Transverse colon (tissue), 4 donors: Measurements from ENCODE around the gene GALNT9. TPM values are rescaled to one million over a fixed set of nuclear protein-coding genes. Genes with fewer than 3 reads are reported as not detected.

ENCODE experiments used
- DNase-seq: peaks from one replicate; pipeline ENCODE4 v3.0.0-alpha.2; 2019
- H3K27ac ChIP-seq, 4 donors: fragments of 200-600 bp; sonication (generic); 2 replicates each; pipeline ENCODE4 v1.5.1; 2016 to 2018; ENCODE audit warnings: inconsistent platforms in 4 of 4
- H3K27me3 ChIP-seq: fragments of 200-600 bp; sonication (generic); 2 replicates; pipeline ENCODE4 v1.5.1; 2017; ENCODE audit warnings: inconsistent platforms
- H3K36me3 ChIP-seq, 4 donors: fragments of 200-600 bp; sonication (generic); 2 replicates each; pipeline ENCODE4 v1.5.1; 2017 to 2019; ENCODE audit warnings: inconsistent platforms in 4 of 4
- H3K4me1 ChIP-seq, 4 donors: fragments of 200-600 bp; sonication (generic); 2 replicates each; pipeline ENCODE4 v1.5.1; 2017 to 2020; ENCODE audit warnings: inconsistent platforms in 4 of 4
- H3K4me3 ChIP-seq, 4 donors: fragments of 200-600 bp; sonication (generic); 1 replicate in 1 of 4; 2 replicates in 3 of 4; pipeline versions ENCODE4 v1.5.1 to v1.6.1; 2017 to 2019; ENCODE audit warnings: inconsistent platforms in 4 of 4
- H3K9me3 ChIP-seq, 2 donors: fragments of 200-600 bp; sonication (generic); 2 replicates each; pipeline ENCODE4 v1.5.1; 2017 to 2019; ENCODE audit warnings: inconsistent platforms in 2 of 2
- EP300 ChIP-seq: sonication (generic); formaldehyde crosslinking; IDR thresholded peaks from one replicate; pipeline ENCODE4 v1.6.1; 2017; ENCODE audit warnings: antibody characterized with exemption, low read depth
- POLR2A ChIP-seq: fragments of 450-650 bp; IDR thresholded peaks from one replicate; pipeline ENCODE4 v1.6.1; 2016; ENCODE audit warnings: antibody characterized with exemption, mild to moderate bottlenecking, moderate library complexity
- POLR2AphosphoS5 ChIP-seq, 3 donors: sonication (generic); formaldehyde crosslinking; IDR thresholded peaks; one replicate each; pipeline ENCODE4 v1.6.1; 2016; ENCODE audit warnings: antibody characterized with exemption in 3 of 3
- WGBS, 2 donors: methylation state at CpG; one replicate each; pipeline ENCODE4 v1.1.5; 2018; ENCODE audit warnings: low coverage in 1 of 2; 5-methylcytosine and 5-hydroxymethylcytosine counted together
- in situ Hi-C, 4 donors: fragments of 200-750 bp; cut with MboI; loops; one replicate each; pipeline versions ENCODE4 v1.15.0 to v1.15.1; 2017; ENCODE audit warnings: low sequenced_read_pairs in 3 of 4, low pct_ligation_motif_present in 1 of 4, low pct_unique_long_range_greater_than_20kb in 1 of 4
- intact Hi-C: fragments of 100-400 bp; cut with DNase I; formaldehyde crosslinking; loops from one replicate; pipeline ENCODE4 v1.15.1; 2023; ENCODE audit warnings: low total_unique reads
- total RNA-seq, 4 donors: library from RNA; depleted of rRNA; stranded (reverse); fragments of >200 nt; gene quantifications; one replicate each; pipeline ENCODE4 v1.1.0, GENCODE V29; 2016
- TF ChIP-seq, protein P1 (sequence below), 5 experiments: fragments of 200-600 bp in 3 of 5; fragments of 450-650 bp in 2 of 5; sonication (generic) in 3 of 5; IDR thresholded peaks; 1 replicate in 2 of 5; 2 replicates in 3 of 5; pipeline ENCODE4 v1.5.1; 2016 to 2017; ENCODE audit warnings: antibody characterized with exemption in 5 of 5, inconsistent platforms in 3 of 5, mild to moderate bottlenecking in 2 of 5, moderate library complexity in 1 of 5

Gene GALNT9
- total RNA-seq, 4 donors from 2014 or later: 0.82 to 4.5 TPM; not detected in 2

DNA sequence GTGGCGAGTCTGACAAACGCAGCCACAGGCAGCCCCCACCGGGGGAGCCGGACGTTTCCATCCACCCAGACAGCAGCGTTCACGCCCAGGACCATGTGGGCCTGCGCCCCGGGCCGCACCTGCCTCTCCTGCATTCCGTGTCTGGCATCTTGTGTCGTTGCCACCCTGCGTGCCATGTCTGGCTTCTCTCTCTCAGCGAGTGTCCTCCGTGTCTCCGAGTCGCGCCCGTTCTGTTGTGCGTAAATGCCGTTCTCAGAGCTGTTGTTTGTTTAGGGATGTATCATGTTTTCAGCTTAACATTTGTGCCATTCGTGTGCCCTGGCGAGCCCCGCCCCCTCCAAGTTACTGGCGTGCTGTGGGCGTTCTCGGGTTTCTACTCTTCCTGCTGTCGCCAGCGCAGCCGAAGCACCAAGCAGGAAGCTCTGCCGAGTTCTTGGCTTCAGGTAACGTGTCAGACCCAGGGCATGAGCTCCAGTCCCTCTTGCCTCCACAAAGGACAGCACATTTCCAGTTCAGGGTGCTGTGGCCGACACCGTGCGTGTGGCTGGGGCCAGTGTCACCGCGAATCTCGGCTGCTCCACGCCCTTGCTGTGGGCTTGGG lies 150.5 kb downstream of the GALNT9 start:
- Histone ChIP-seq H3K4me1 (no peaks in the 10 kb centered on the region), H3K4me3 (no peak overlapping the region), H3K27me3 (peaks cover 48% of the 10 kb centered on the region), H3K36me3 (no peaks in the 10 kb centered on the region), H3K27ac (no peak overlapping the region), H3K9me3 (no peaks in the 10 kb centered on the region)
- TF ChIP-seq, protein P1, sequence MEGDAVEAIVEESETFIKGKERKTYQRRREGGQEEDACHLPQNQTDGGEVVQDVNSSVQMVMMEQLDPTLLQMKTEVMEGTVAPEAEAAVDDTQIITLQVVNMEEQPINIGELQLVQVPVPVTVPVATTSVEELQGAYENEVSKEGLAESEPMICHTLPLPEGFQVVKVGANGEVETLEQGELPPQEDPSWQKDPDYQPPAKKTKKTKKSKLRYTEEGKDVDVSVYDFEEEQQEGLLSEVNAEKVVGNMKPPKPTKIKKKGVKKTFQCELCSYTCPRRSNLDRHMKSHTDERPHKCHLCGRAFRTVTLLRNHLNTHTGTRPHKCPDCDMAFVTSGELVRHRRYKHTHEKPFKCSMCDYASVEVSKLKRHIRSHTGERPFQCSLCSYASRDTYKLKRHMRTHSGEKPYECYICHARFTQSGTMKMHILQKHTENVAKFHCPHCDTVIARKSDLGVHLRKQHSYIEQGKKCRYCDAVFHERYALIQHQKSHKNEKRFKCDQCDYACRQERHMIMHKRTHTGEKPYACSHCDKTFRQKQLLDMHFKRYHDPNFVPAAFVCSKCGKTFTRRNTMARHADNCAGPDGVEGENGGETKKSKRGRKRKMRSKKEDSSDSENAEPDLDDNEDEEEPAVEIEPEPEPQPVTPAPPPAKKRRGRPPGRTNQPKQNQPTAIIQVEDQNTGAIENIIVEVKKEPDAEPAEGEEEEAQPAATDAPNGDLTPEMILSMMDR (IDR thresholded peaks at IDR 0.05): no peak
- no peak for TF ChIP-seq POLR2AphosphoS5 (IDR thresholded peaks at IDR 0.05)
- TF ChIP-seq POLR2A: no peak
- TF ChIP-seq EP300: no peak
- in situ Hi-C loops (no loop called here), intact Hi-C loops (no loop called here)
- no peak for DNase-seq
- WGBS, 2 donors: 50 to 58% methylated on average over 2 to 39 of the region's 39 CpGs

DNA sequence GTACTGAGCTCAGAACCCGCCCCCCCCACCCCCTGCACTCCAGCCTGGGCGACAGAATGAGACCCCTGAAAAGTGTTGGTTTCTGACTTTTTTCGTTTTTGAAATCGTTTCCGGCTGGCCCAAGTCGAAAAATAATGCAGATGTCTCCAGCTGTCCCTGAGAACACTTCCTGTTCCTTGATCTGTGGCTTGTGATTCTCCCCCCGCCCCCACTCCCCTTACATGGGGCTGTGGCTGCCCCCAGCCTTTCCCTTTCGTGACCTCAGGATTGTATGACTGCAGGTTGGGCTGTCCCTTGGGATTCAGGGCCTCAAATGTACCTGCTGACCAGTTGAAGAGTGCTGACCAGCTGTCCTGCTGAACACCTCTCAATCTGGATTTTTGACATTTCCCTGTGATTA lies 151.1 kb downstream of the GALNT9 start:
- TF ChIP-seq, protein P1 (IDR thresholded peaks at IDR 0.05): no peak
- TF ChIP-seq POLR2AphosphoS5 (IDR thresholded peaks at IDR 0.05): no peak
- TF ChIP-seq POLR2A: no peak
- TF ChIP-seq EP300: no peak

DNA sequence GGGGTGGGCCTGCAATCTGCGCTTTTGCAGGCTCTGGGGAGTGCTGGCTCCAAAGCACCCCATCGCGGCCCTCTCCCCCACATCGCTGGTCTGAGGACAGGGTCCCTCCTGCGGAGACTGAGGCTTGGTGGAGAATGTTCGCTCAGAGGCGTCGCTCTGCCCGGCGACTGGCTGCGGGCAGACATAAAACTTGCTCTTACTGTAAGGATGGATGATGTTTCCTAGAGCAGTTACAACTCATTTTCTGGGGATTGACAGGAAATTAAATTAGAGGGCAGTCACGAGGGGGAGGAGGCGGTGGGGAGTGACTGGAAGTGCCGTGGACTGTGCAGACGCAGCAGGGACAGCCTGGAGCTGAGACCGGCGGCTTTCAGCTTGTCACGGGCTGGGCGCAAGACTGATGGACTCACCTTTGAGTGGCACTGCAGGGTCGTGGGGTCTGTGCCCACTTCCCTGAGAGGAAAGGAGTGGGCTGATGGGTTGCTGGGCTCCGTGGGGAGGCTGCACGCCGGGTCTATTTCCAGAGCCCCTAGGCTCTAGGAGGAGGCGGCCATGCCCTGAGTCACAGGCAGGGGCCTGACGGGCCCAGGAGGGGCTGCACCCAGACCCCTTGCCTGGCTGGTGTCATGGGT lies 152.4 kb downstream of the GALNT9 start:
- in situ Hi-C loops: no loop called here
- no peak overlapping the region for H3K4me3 ChIP-seq
- peaks cover 54% of the 10 kb centered on the region for H3K27me3 ChIP-seq
- intact Hi-C loops: no loop called here
- H3K27ac ChIP-seq: no peak overlapping the region
- TF ChIP-seq POLR2AphosphoS5 (IDR thresholded peaks at IDR 0.05): no peak
- TF ChIP-seq EP300: no peak
- no peak for TF ChIP-seq POLR2A
- TF ChIP-seq, protein P1 (IDR thresholded peaks at IDR 0.05): no peak
- no peaks in the 10 kb centered on the region for H3K36me3 ChIP-seq
- no peaks in the 10 kb centered on the region for H3K9me3 ChIP-seq
- 40 to 79% methylated on average over 2 to 25 of the region's 25 CpGs for WGBS, 2 donors
- no peaks in the 10 kb centered on the region for H3K4me1 ChIP-seq
- DNase-seq: no peak

More for the DNA sequence above, 151.1 kb downstream of the GALNT9 start:
- WGBS, 2 donors: 23% methylated on average over 8 of the region's 8 CpGs; no CpG with 5 or more reads in 1 of the 2 donors
- in situ Hi-C loops: no loop called here
- Histone ChIP-seq H3K4me3 (no peak overlapping the region), H3K9me3 (no peaks in the 10 kb centered on the region), H3K27me3 (peaks cover 50% of the 10 kb centered on the region), H3K27ac (no peak overlapping the region), H3K4me1 (no peaks in the 10 kb centered on the region), H3K36me3 (no peaks in the 10 kb centered on the region)
- DNase-seq: no peak
- intact Hi-C loops: no loop called here

DNA sequence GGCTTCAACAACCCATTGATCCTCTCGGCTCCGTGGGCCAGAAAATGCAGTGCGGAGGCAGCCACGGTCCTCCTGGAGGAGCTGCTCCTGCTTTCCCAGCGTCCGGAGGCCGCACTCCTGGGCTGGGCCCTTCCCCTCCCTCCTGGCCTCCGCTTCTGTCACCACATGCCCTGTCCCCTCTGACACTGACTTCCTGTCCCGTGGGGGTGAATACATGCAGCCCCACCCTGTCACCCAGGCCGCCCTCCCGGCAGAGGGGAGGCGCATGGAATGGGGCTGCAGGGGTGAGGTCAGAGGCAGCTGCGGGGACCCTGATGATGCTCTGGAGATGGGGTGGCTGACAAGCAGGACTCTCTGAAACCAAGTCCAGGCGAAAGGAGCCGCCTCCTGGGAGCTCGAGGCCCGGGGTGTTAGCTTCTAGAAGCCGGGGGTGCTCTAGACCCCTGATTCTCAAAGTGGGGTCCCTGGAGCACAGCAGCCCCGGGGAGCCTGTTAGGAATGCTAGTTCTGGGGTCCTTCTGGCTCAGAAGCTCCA lies 152.9 kb downstream of the GALNT9 start:
- DNase-seq: no peak
- no peak for TF ChIP-seq POLR2AphosphoS5 (IDR thresholded peaks at IDR 0.05)
- no peak for TF ChIP-seq EP300
- TF ChIP-seq, protein P1 (IDR thresholded peaks at IDR 0.05): no peak
- TF ChIP-seq POLR2A: no peak
- in situ Hi-C loops (no loop called here), intact Hi-C loops (no loop called here)
- H3K27ac ChIP-seq: no peak overlapping the region
- no peaks in the 10 kb centered on the region for H3K36me3 ChIP-seq
- H3K27me3 ChIP-seq: peaks cover 60% of the 10 kb centered on the region
- 77% methylated on average over 19 of the region's 19 CpGs; no CpG with 5 or more reads in 1 of the 2 donors for WGBS, 2 donors
- no peak overlapping the region for H3K4me3 ChIP-seq
- H3K4me1 ChIP-seq: no peaks in the 10 kb centered on the region
- no peaks in the 10 kb centered on the region for H3K9me3 ChIP-seq
